Effector CD8-positive, alpha-beta T cell (primary cell): Measurements from ENCODE around the gene CNOT11.
A peak's percentile ranks its signal among the peaks of the same experiment; 100 is the strongest.
"Not testable (repeated sequence)": the region's sequence is repeated elsewhere in the genome, so short reads cannot be mapped to it uniquely, and the experiment has no call there.

ENCODE experiments used
- DNase-seq: peaks from one replicate; lab custom pipeline; 2025; lab: John Stamatoyannopoulos, UW
- total RNA-seq, 4 experiments: gene quantifications; one replicate each; lab custom pipeline; 2026; lab: John Stamatoyannopoulos, UW

The CNOT11 gene
- 36.0 to 70.3 (median 64.2) reads per million in 4 experiments for total RNA-seq

DNA sequence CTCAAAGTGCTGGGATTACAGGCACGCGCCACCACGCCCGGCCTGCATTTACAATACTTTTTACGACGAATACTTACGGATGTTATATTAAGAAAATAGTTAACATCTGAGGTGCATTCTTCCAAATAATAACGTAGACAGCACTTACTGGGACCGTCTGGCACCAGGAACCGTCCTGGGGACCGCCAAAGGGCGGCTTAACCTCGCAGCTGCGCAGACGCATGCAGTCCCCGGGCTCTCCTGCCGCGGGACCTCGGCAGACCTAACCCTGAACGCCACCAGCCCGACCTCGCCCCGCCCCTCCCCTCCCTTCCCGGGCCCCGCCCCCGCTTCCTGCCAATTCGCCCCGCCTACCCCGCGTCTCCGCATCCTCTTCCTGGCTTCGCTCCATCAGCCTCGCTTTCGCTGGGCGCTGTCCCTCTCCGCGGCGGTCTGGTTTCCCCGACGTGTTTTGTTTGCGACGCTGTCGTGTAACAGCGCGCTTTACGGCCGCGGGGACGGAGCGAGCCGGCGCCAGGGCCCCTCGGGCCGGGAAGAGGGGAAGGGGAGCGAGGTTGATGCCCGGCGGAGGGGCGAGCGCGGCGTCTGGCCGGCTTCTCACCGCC lies at the start of gene CNOT11:
Gene CNOT11 (plus strand): TSS at position 479 of the 605 bp plus-strand sequence. CDS start 79 bp downstream, at position 558.
- DNase-seq, result peak; percentile 98

DNA sequence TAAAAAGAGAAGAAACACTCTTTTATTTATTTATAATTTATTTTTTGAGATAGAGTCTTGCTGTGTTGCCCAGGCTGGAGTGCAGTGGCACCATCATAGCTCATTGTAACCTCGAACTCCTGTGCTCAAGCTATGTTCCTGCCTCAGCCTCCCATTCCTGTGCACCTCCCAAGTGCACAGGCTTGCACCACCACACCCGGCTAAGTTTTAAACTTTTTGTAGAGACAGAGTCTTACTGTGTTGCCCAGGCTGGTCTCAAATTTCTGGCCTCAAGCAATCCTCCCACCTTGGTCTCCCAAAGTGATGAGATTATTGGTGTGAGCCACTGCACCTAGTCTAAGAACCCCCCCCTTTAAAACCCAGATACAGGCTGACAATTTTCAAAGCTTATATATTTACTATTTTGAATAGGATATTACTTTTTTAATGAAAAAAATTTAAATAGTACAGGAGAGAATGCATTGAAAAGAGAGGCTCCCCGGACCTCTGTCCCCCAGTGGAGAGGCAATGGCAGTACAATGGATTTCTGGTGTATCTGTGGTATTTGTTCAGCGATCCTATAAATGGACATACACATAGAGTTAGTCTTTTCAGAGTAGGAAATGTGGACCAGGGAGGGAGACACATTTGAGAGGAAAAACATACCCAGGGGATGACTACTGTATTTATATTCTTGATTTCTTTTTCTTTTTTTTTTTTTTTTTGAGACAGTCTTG lies 48.1 kb upstream of the CNOT11 start:
- no peak for DNase-seq

DNA sequence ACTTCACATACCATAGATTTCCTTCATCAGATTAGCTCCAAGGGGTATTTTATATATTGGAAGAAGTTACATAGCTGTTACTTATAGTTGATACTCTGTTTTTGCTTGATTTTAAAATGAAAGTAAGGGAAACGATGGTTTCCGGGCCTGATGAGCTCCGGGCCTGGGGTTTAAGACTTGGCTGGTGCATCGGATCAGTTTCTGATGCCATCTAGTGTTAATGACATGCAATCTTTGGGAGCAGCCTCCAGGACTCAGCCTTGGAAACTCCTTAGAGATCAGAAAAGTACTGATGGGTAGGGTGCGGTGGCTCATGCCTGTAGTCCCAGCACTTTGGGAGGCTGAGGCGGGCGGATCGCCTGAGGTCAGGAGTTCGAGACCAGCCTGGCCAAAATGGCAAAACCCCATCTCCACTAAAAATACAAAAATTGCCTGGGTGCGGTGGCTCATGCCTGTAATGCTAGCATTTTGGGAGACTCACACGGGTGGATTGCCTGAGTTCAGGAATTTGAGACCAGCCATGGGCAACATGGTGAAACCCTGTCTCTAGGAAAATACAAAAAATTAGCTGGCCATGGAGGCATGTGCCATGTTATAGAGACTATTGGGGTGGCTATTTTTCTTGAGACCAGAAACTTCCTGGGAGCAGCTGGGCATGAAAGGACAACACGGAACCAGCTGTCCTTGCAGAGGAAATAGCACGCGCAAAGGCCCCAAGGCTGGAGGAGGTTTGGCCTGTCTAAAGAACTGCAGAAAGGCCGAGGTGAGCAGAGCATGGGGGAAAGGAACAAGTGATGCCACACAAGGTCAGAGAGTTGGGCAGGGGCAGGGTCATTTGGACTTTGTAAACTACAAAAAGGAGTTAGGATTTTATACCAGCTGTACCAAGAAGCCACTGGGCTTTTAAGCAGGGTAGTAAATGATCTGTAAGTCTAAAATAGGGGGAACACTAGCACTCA lies 46.9 kb upstream of the CNOT11 start:
- no peak for DNase-seq

DNA sequence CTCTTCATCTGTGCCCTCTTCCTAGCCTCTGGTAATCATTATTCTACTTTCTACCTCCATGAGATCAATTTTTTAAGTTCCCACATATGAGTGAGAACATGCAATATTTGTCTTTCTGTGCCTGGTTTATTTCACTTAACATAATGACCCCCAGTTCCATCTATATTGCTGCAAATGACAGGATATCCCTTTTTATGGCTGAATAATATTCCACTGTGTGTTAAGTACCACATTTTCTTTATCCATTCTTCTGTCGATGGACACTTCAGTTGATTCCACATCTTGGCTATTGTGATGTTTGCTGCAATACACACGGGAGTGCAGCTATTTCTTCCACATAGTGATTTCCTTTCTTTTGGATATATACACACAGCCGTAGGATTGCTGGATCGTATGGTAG lies 43.9 kb upstream of the CNOT11 start:
- DNase-seq, result no peak

DNA sequence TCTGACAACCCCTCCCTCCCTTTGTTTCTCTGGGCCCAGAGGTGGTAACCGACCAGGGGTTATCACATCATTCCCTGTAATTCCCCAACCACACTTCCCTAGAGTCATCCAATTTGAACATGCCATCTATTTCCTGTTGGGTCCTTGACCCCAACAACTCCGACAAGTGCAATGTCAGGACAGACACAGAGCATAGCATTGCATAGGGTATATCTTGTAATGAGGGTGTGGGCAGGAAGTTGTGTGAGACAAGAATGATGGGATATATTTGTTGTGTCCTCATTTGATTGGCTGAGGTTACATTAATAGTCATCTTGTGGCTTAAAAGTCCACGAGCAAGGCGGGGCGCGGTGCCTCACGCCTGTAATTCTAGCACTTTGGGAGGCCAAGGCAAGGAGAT lies 33.4 kb upstream of the CNOT11 start:
- no peak for DNase-seq

DNA sequence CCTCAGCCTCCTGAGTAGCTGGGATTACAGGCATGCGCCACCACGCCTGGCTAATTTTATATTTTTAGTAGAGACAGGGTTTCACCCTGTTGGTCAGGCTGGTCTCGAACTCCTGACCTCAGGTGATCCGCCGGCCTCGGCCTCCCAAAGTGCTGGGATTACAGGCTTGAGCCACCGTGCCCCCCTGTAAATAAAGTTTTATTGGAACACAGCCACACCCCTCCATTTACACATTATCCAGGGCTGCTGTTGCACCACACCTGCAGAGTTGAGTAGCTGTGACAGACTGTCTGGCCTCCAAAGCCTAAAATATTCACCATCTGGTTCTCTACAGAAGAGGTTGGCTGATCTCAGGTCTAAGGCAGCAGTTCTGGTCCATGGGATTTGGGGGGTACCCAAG lies 32.6 kb upstream of the CNOT11 start:
- not testable (repeated sequence) for DNase-seq

DNA sequence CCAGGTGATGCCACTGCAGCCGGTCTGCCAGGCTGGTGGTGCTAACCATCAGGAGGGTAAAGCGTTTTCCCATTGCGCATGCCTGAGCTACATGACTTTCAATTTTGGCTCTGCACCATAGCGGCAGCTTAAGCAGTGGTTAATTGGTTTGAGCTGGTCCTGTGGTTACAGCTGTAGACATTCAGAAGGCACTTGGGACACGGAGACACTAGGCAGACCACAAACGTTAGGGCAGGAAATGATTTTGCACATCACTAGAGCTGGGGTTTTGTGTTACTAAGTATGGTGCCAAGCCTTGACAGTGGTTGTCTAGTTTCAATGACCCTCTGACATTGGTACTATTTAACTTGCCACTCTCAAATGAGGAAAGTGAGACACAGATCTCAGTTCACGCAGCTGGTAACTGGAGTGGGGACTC lies 28.9 kb upstream of the CNOT11 start:
- DNase-seq, result no peak

DNA sequence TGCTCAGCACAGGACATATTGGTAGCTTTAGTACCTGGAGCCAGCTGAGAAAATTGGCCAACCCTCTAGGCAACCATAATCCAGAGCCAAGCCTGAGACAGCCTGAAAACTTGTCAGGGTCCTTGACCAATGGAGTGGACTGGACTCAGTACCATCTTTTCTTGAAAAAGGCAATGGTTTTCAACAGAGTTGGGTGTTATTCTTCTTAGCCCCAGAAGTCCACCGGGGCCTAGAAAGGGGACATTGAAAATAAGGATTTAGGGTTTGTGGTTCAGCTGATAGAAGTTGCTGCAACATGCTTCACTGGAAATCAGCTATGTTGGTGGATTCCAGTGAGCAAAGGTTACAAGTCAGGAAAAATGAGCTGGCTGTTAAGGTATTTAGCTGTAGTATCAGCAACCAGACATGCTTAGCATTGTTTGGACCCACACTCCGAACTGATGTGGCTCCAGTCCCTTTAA lies 22.1 kb upstream of the CNOT11 start:
- no peak for DNase-seq

DNA sequence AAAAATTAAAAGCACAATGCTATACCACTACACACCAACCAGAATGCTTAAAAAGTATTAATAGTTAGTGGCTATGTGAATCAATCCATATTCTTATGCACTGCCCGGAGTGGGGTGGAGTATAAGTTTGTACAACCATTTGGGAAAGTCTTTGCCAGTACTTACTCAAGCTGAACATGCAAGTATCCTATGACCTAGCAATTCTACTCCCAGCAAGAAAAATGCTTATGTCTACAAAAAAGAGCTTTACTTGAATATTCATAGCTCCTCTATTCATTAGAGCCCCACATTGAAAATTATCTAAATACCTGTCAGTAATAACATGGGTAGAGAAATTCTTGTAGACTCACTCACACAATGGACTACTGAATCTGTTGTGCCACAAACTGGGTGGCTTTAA lies 21.4 kb upstream of the CNOT11 start:
- DNase-seq, result no peak

DNA sequence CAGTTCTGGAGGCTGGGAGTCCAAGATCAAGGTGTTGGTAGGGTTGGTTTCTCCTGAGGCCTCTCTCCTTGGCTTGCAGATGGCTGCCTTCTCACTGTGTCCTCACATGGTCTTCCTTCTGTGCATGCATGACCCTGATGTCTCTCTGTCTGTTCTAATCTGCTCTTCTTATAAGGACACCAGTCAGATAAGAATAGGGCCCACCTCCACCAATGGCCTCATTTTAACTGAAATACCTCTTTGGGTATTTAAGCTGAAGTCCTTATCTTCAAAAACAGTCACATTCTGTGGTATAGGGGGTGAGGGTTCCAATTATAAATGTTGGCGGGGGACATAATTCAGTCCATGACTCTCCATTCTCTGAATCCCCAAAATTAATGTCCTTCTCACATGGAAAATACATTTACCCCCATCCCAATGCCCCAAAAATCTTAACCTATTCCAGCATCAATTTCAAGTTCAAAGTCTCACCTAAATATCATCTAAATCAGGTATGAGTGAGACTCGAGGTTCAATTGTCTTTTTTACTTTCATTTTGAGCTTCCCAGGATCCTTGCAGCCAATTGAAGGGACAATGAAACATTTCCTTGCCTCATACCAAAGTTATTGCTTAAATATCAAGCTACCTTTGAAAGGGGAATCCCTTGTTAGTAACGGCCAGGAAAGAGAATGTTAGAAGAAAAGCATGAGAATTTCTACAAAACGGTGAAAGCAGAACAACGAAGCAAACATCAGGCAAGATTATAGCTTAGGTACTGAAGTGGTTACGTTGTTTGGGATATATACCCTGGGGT lies 20.6 kb upstream of the CNOT11 start:
- no peak for DNase-seq

DNA sequence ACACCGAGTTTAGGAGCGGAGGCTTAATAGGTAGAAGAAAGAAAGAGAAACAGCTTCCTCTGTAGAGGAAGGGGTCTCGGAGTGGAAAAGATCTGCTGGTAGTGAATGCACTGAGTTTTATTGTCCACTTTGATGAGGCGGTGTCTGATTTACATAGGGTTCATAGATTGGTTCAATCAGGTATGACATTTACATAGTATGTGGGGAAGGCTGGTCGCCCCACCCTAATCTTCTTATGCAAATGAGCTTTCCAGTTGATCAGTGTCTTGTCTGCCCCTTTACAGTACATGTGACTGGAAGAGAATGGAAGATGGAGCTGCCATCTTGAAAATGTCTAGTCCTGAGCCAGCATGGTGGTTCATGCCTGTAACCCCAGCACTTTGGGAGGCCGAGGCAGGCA lies 19.9 kb upstream of the CNOT11 start:
- no peak for DNase-seq

DNA sequence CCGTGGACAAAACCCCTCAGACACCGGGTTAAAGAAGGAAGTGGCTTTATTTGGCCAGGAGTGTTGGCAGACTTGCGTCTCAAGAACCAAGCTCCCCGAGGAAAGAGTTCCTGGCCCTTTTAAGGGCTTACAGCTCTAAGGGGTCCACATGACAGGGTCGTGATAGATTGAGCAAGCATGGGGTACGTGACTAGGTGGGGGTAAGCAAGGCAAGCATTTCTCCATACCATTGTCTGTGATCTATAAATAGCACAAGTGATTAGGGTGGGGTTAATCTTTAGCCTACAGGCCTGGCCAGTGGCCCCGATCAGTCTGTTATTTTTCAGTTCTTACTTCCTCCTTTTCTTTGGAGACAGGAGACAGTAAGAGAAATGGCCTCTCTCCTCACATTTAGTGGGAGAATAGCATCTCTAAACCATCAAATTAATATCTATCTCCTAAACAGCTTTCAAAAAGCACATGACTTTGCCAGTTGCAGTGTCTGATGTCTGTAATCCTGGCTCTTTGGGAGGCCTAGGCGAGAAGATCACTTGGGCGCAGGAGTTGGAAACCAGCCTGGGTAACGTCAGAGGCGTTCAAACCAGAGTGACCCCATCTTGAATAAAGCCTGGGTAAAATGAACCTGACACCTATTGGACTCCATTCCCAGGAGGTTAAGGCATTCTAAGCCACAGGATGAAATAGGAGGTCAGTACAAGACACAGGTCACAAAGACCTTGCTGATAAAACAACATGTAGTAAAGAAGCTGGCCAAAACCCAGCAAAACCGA lies 18.3 kb upstream of the CNOT11 start:
- no peak for DNase-seq

DNA sequence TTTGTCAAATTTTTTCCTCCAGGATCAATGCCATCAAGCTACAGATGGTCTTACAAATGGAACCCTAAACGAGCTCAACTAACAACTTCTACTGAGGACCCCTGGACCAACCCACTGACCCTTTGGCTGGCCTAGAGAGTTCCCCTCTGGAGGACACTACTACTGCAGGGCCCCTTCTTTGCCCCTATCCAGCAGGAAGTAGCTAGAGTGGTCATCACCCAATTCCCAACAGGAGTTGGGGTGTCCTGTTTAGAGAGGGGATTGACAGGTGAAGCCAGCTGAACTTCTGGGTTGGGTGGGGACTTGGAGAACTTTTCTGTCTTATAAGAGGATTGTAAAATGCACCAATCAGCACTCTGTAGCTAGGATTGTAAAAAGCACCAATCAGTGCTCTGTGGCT lies 16.7 kb upstream of the CNOT11 start:
- not testable (repeated sequence) for DNase-seq

DNA sequence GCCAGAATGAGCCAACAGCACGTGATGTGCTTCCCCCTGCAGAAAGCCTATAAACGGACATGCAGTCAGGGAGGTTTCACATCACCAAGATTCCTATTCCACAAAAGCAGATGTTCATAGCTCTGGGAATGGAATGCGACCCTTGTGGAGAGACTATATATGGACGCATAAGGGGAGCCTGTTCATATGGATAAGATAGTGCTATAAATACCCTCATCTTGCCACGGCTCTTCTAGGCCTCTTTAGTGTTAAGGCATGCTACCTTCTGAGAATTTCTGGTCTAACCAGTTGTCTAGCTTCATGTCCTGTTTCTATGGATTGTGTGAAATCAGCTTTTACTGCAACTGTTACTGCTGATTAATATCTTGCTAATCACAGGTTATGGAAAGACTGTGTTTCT lies 14.7 kb upstream of the CNOT11 start:
- not testable (repeated sequence) for DNase-seq

DNA sequence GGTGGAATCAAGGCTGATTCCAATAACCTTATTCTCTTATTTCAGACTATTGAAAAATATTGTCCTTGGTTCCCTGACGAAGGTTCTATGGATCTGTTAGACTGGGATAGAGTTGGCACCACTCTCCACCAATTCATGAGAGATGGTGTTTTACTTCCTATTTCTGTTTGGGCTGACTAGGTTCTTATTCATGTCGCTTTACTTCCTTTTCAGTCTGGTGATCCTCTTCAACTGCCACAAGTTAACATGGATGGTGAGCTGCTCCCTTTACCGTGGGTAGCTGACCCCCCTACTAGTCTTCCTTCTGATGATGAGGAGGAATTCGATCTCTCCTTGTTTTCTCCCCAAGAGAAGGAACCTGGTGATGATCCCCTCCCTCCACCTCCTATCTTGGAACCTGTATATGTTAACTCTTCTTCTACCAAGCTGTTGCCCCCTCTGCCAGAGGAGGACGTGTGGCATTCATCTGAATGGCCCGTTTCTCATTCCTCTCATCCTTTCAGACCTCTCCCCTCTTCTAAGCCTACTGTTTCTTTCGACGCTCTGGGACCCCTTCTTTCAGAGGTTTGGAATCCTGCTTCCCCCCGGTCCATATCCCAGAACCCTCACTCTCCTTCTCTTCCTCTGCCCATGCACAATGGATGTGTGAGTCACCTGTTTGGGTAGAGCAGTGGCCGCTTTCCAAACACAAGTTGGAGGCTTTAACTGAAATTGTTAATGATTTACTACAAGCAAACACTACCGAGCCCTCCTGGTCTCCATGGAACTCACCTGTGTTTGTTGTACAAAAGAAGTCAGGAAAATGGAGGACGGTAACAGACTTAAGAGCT lies 13.5 kb upstream of the CNOT11 start:
- DNase-seq, result no peak

DNA sequence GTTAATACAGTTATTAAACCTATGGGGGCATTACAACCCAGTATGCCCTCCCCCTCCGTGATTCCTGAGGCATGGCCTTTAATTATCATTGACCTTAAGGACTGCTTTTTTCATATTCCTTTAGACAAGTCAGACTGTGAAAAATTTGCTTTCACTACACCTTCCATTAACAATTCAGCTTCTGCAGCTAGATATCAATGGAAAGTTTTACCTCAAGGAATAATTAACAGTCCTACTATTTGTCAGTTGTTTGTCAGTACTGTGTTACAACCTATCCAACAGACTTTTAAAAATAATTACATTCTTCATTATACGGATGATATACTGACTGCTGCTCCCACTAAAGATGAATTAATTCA lies 12.9 kb upstream of the CNOT11 start:
- not testable (repeated sequence) for DNase-seq

DNA sequence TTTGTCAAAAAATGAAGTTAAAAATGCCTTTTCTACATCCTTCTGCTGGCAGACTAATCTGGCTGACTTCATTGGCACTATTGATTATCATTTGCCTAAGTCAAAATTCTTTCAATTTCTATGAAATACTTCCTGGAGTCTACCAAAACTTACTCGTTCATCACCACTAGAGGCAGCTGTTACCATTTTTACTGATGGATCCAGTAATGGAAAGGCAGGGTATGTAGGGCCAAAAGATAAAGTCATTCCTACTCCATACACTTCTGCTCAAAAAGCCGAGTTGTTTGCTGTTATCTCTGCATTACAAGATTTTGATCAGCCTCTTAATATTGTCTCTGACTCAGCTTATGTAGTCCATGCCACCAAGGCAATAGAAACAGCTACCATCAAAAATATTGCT lies 12.0 kb upstream of the CNOT11 start:
- not testable (repeated sequence) for DNase-seq

DNA sequence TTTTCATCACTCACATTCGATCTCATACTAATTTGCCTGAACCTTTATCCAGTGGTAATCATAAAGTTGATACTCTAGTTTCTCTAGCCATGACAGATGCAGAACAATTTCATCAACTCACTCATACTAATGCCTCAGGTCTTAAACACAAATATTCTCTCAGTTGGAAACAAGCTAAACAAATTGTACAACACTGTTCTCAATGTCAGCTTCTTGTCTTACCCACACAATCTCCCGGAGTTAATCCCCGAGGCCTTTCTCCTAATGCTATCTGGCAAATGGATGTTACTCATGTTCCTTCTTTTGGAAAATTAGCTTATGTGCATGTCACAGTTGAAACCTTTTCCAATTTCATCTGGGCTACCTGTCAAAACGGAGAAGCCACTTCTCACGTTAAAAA lies 11.5 kb upstream of the CNOT11 start:
- no peak for DNase-seq

DNA sequence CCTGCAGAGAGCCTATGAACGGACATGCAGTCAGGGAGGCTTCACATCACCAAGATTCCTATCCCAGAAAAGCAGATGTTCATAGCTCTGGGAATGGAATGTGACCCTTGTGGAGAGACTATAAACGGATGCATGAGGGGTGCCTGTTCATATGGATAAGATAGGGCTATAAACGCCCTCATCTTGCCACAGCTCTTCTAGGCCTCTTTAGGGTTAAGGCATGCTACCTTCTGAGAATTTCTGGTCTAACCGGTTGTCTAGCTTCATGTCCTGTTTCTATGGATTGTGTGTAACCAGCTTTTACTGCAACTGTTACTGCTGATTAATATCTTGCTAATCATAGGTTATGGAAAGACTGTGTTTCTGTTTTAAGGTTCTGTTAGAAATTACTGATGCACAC lies 8.3 kb upstream of the CNOT11 start:
- not testable (repeated sequence) for DNase-seq

DNA sequence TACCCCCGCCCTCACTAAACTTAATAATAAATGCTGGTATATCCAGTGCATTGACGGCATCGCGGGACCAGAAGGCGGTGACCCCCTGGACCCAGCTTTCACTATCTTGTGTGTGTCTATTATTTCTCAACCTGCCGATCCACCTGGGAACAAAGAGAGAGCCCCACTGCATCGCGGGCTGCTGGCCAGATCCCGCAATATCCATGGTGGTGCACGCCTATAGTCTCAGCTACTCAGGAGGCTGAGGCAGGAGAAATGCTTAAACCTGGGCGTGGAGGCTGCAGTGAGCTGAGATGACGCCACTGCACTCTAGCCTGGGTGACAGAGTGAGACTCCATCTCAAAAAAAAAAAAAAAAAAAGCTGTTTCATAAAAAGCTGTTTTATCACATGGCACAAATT lies 7.8 kb upstream of the CNOT11 start:
- not testable (repeated sequence) for DNase-seq
